IMR-90 (cell line): ENCODE results near the gene KMT2E. TPM values are rescaled to one million over a fixed set of nuclear protein-coding genes. Genes with fewer than 3 reads are reported as not detected.

Experiments
- ATAC-seq: fragments of 200-7000 bp; cut with Tn5 transposase; 2 replicates; pipeline ENCODE4 v1.9.1; 2020; ENCODE audit warnings: low read depth, mild to moderate bottlenecking, moderate library complexity
- BruUV-seq: library from RNA; stranded (reverse); fragments of 400-500 nt; replicated peaks from 2 replicates; lab custom pipeline; 2021; lab: Mats Ljungman, UMichigan
- CTCF ChIA-PET: fragments of 300-600 bp; formaldehyde crosslinking; extraction: SDS; loops from one replicate; lab custom pipeline; 2021; ENCODE audit warnings: antibody characterized with exemption; lab: Yijun Ruan, JAX
- POLR2A ChIA-PET: fragments of 300-600 bp; sonication (Branson Sonifier 250); formaldehyde crosslinking; loops from one replicate; lab custom pipeline; 2022; ENCODE audit warnings: antibody characterized with exemption; ENCODE audit not compliant: unreplicated experiment; lab: Charles Lee
- DNase-seq: peaks from one replicate; pipeline ENCODE4 v3.0.0; 2013
- H2AFZ ChIP-seq: replicated peaks from 2 replicates; pipeline ENCODE3; 2013; ENCODE audit warnings: low read length, mild to moderate bottlenecking; ENCODE audit not compliant: poor library complexity
- H2AK5ac ChIP-seq: 2 replicates; pipeline ENCODE4 v1.6.1; 2013; ENCODE audit warnings: low read depth, low read length, inconsistent platforms
- H2AK9ac ChIP-seq: replicated peaks from 2 replicates; pipeline ENCODE3; 2013; ENCODE audit warnings: mild to moderate bottlenecking, low read depth, low read length, moderate library complexity; ENCODE audit not compliant: poor library complexity
- H2BK120ac ChIP-seq: 2 replicates; pipeline ENCODE4 v1.6.1; 2013; ENCODE audit warnings: low read depth, low read length, inconsistent platforms
- H2BK15ac ChIP-seq: 3 replicates; pipeline ENCODE4 v1.6.1; 2013; ENCODE audit warnings: low read depth, low read length, inconsistent platforms
- H2BK20ac ChIP-seq: 2 replicates; pipeline ENCODE4 v1.6.1; 2013; ENCODE audit warnings: low read depth, mild to moderate bottlenecking, inconsistent platforms, low read length, moderate library complexity
- H2BK5ac ChIP-seq: 2 replicates; pipeline ENCODE4 v1.6.1; 2013; ENCODE audit warnings: mild to moderate bottlenecking, low read depth, low read length, inconsistent platforms; ENCODE audit not compliant: poor library complexity, severe bottlenecking
- H3K14ac ChIP-seq: replicated peaks from 2 replicates; pipeline ENCODE4 v1.6.1; 2013; ENCODE audit warnings: low read depth, low read length, inconsistent platforms
- H3K18ac ChIP-seq: 2 replicates; pipeline ENCODE4 v1.6.1; 2013; ENCODE audit warnings: low read depth, low read length, control low read depth
- H3K23ac ChIP-seq: 2 replicates; pipeline ENCODE4 v1.6.1; 2013; ENCODE audit warnings: low read depth, low read length, inconsistent platforms
- H3K27ac ChIP-seq: 2 replicates; pipeline ENCODE4 v1.5.1; 2013; ENCODE audit warnings: mild to moderate bottlenecking, control low read depth, low read length; ENCODE audit not compliant: insufficient read depth
- H3K27me3 ChIP-seq: 2 replicates; pipeline ENCODE4 v1.6.1; 2013; ENCODE audit warnings: low read length; ENCODE audit not compliant: control insufficient read depth, insufficient read depth
- H3K36me3 ChIP-seq: 2 replicates; pipeline ENCODE4 v1.6.1; 2013; ENCODE audit warnings: low read length, mixed read lengths; ENCODE audit not compliant: control insufficient read depth, insufficient read depth
- H3K4ac ChIP-seq: 2 replicates; pipeline ENCODE4 v1.6.1; 2013; ENCODE audit warnings: low read depth, low read length, inconsistent platforms
- H3K4me1 ChIP-seq: 2 replicates; pipeline ENCODE4 v1.6.1; 2013; ENCODE audit warnings: low read length, mixed read lengths; ENCODE audit not compliant: control insufficient read depth, insufficient read depth
- H3K4me2 ChIP-seq: 2 replicates; pipeline ENCODE4 v1.6.1; 2013; ENCODE audit warnings: low read depth, mild to moderate bottlenecking, control low read depth, low read length, moderate library complexity
- H3K4me3 ChIP-seq: 2 replicates; pipeline ENCODE4 v1.5.1; 2013; ENCODE audit warnings: low read depth, mild to moderate bottlenecking, control low read depth, low read length, moderate library complexity; ENCODE audit not compliant: insufficient read depth
- H3K56ac ChIP-seq: 2 replicates; pipeline ENCODE4 v1.6.1; 2013; ENCODE audit warnings: low read length, inconsistent platforms; ENCODE audit not compliant: insufficient read depth; ENCODE audit errors: extremely low read depth
- H3K79me1 ChIP-seq, 2 experiments: 2 replicates each; pipeline ENCODE4 v1.6.1; 2013; ENCODE audit warnings: low read length in 2 of 2, inconsistent platforms in 1 of 2, low read depth in 1 of 2
- H3K9ac ChIP-seq: 2 replicates; pipeline ENCODE4 v1.6.1; 2013; ENCODE audit warnings: low read depth, low read length, control low read depth
- H3K9me1 ChIP-seq: 2 replicates; pipeline ENCODE4 v1.6.1; 2013; ENCODE audit warnings: low read length, inconsistent platforms; ENCODE audit not compliant: insufficient read depth
- H3K9me3 ChIP-seq: 2 replicates; pipeline ENCODE4 v1.6.1; 2013; ENCODE audit warnings: low read length; ENCODE audit not compliant: control insufficient read depth, insufficient read depth
- H4K20me1 ChIP-seq: 2 replicates; pipeline ENCODE4 v1.6.1; 2013; ENCODE audit warnings: low read length, inconsistent platforms; ENCODE audit not compliant: insufficient read depth
- H4K5ac ChIP-seq: 2 replicates; pipeline ENCODE4 v1.6.1; 2013; ENCODE audit warnings: mild to moderate bottlenecking, low read depth, low read length, control low read depth
- H4K8ac ChIP-seq, 2 experiments: 2 replicates each; pipeline ENCODE4 v1.6.1; 2013; ENCODE audit warnings: low read depth in 2 of 2, low read length in 2 of 2, control low read depth in 1 of 2, inconsistent platforms in 1 of 2
- H4K91ac ChIP-seq: 2 replicates; pipeline ENCODE4 v1.6.1; 2013; ENCODE audit warnings: low read depth, low read length, inconsistent platforms; ENCODE audit not compliant: insufficient read depth
- BHLHE40 ChIP-seq: fragments of 150-350 bp; IDR thresholded peaks from 2 replicates; pipeline ENCODE4 v1.6.1; 2016; ENCODE audit warnings: mild to moderate bottlenecking, low read depth, low read length
- CEBPB ChIP-seq: IDR thresholded peaks from 2 replicates; pipeline ENCODE4 v1.6.1; 2012; ENCODE audit warnings: low read depth, low read length, improper control_type of control experiment
- CHD1 ChIP-seq: IDR thresholded peaks from 2 replicates; pipeline ENCODE4 v1.6.1; 2012; ENCODE audit warnings: low read depth, low read length, improper control_type of control experiment
- CTCF ChIP-seq: conservative IDR thresholded peaks from 2 replicates; pipeline ENCODE4 v1.5.1; 2012; ENCODE audit warnings: mild to moderate bottlenecking, low read depth, low read length, improper control_type of control experiment
- MAFK ChIP-seq: IDR thresholded peaks from 2 replicates; pipeline ENCODE4 v1.6.1; 2012; ENCODE audit warnings: low read depth, low read length, improper control_type of control experiment
- MAZ ChIP-seq: IDR thresholded peaks from 2 replicates; pipeline ENCODE4 v1.6.1; 2012; ENCODE audit warnings: low read depth, mild to moderate bottlenecking, low read length, improper control_type of control experiment, moderate library complexity, borderline replicate concordance
- MXI1 ChIP-seq: IDR thresholded peaks from 2 replicates; pipeline ENCODE4 v1.6.1; 2012; ENCODE audit warnings: low read depth, mild to moderate bottlenecking, low read length, moderate library complexity, borderline replicate concordance
- NFE2L2 ChIP-seq: fragments of 150-350 bp; IDR thresholded peaks from 2 replicates; pipeline ENCODE4 v1.6.1; 2016; ENCODE audit warnings: low read depth, mild to moderate bottlenecking, low read length
- POLR2A ChIP-seq: IDR thresholded peaks from 2 replicates; pipeline ENCODE4 v1.6.1; 2012; ENCODE audit warnings: mild to moderate bottlenecking, low read depth, low read length
- RAD21 ChIP-seq: IDR thresholded peaks from 2 replicates; pipeline ENCODE4 v1.6.1; 2012; ENCODE audit warnings: low read length, improper control_type of control experiment
- RCOR1 ChIP-seq: IDR thresholded peaks from 2 replicates; pipeline ENCODE4 v1.6.1; 2012; ENCODE audit warnings: mild to moderate bottlenecking, low read length, improper control_type of control experiment; ENCODE audit not compliant: insufficient replicate concordance
- RFX5 ChIP-seq: IDR thresholded peaks from 2 replicates; pipeline ENCODE4 v1.8.0; 2012; ENCODE audit warnings: low read depth, mild to moderate bottlenecking, low read length, moderate library complexity
- SMC3 ChIP-seq: fragments of 150-350 bp; IDR thresholded peaks from 2 replicates; pipeline ENCODE4 v1.6.1; 2016; ENCODE audit warnings: low read depth, mild to moderate bottlenecking, antibody characterized with exemption, low read length, moderate library complexity
- WGBS, 2 experiments: methylation state at CpG; one replicate each; pipeline versions ENCODE4 v1.1.5 to v1.1.7; 2013; ENCODE audit warnings: missing lambda C conversion rate in 2 of 2; ENCODE audit not compliant: insufficient read length in 1 of 2; ENCODE audit errors: extremely low coverage in 2 of 2; 5-methylcytosine and 5-hydroxymethylcytosine counted together
- dilution Hi-C: fragments of 300-500 bp; cut with HindIII; formaldehyde crosslinking; loops from one replicate; pipeline ENCODE4 v1.14.3; 2018; ENCODE audit warnings: low sequenced_read_pairs; ENCODE audit not compliant: unreplicated experiment
- in situ Hi-C: fragments of 300-500 bp; cut with MboI; formaldehyde crosslinking; loops from 3 replicates; pipeline ENCODE4 v1.14.3; 2019; ENCODE audit warnings: low sequenced_read_pairs, inconsistent platforms, mixed read lengths
- intact Hi-C: fragments of 100-400 bp; cut with micrococcal nuclease; formaldehyde crosslinking; loops from 2 replicates; pipeline ENCODE4 v1.10.0; 2022
- polyA plus RNA-seq, 3 experiments: library from polyadenylated mRNA; depleted of rRNA; stranded (reverse); fragments of >200 nt; gene quantifications; 2 replicates each; pipeline ENCODE4 v1.2.3, GENCODE V29; 2012; ENCODE audit warnings: low replicate concordance in 1 of 3
- total RNA-seq: library from RNA; depleted of rRNA; stranded (reverse); fragments of >200 nt; gene quantifications from 2 replicates; pipeline ENCODE4 v1.2.3, GENCODE V29; 2012

Gene KMT2E
- total and polyA plus RNA-seq, 2 of the 4 experiments (the other 2 are of a cell fraction) = 16.8 to 79.2 TPM

DNA sequence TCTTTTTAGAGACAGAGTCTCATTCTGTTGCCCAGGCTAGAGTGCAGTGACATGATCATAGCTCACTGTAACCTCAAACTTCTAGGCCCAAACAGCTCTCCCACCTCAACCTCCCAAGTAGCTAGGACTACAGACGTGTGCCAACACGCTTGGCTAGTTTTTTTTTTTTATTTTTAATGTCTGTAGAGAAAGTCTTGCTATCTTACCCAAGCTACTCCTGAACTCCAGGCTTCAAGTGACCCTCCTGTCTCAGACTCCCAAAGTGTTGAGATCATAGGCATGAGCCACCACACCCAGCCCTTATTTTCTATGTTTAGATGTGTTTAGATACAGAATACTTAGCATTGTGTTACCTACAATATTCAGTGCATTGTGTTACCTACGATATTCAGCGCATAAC lies 46.4 kb downstream of the KMT2E start:
- ATAC-seq = peak; percentile 24; the same call in 1 of the 2 replicates
- Histone ChIP-seq H3K27ac (no peak overlapping the region), H2AFZ (no peak overlapping the region), H2BK15ac (no peak overlapping the region), H4K8ac (no peak overlapping the region), H4K91ac (no peak overlapping the region), H3K18ac (no peak overlapping the region), H2BK5ac (peak overlapping the region; percentile 14), H3K4ac (no peak overlapping the region), H4K5ac (no peak overlapping the region), H2BK20ac (no peak overlapping the region), H4K20me1 (peaks cover 76% of the 10 kb centered on the region), H2AK9ac (no peak overlapping the region), H3K9ac (no peak overlapping the region), H3K4me1 (peaks cover 3% of the 10 kb centered on the region; the same call in 1 of the 2 replicates), H3K79me1 (peaks cover 12 to 55% of the 10 kb centered on the region in 2 experiments; a peak in 3 of 4 replicates), H2BK120ac (no peak overlapping the region), H3K14ac (no peak overlapping the region), H3K23ac (no peak overlapping the region), H3K4me2 (peak overlapping the region; percentile 46; the same call in 1 of the 2 replicates), H2AK5ac (no peak overlapping the region), H3K4me3 (no peak overlapping the region), H3K9me1 (peaks cover 8% of the 10 kb centered on the region; the same call in 1 of the 2 replicates), H3K27me3 (no peaks in the 10 kb centered on the region), H3K56ac (no peak overlapping the region), H3K36me3 (peaks cover 17% of the 10 kb centered on the region), H3K9me3 (no peaks in the 10 kb centered on the region)
- in situ Hi-C loops = no loop called here
- TF ChIP-seq NFE2L2 = no peak
- TF ChIP-seq RCOR1 = no peak
- TF ChIP-seq CHD1 = no peak
- no peak for TF ChIP-seq CEBPB
- TF ChIP-seq BHLHE40 = no peak
- no peak for TF ChIP-seq SMC3
- TF ChIP-seq RFX5 = no peak
- no peak for TF ChIP-seq CTCF
- no peak for TF ChIP-seq MAZ
- no peak for TF ChIP-seq MXI1
- TF ChIP-seq MAFK = no peak
- TF ChIP-seq RAD21 = no peak
- TF ChIP-seq POLR2A = no peak
- intact Hi-C loops = no loop called here
- POLR2A ChIA-PET = no interaction called here
- DNase-seq = no peak
- no CpG with 5 or more reads among the region's 4 CpGs for WGBS, 2 experiments
- no TSS peak for BruUV-seq
- dilution Hi-C loops = no loop called here
- CTCF ChIA-PET = no interaction called here
